ENCODE data around the gene CDKN2A. TPM values are rescaled to one million over a fixed set of nuclear protein-coding genes. Genes with fewer than 3 reads are reported as not detected.

The CDKN2A gene
- polyA plus RNA-seq, 1 donor (not counting 4 experiments of a cell fraction or from before 2014, with no cell fraction given) = 65.3 TPM

- TF ChIP-seq EZH2 (IDR thresholded peaks at IDR 0.05; ENCODE audit: low read length) (no peak), CTCF (optimal IDR thresholded peaks at IDR 0.05 in 1 of 3, IDR thresholded peaks at IDR 0.05 in 1 of 3, conservative IDR thresholded peaks at IDR 0.05 in 1 of 3; ENCODE audit: extremely low read depth in 1 of 3, insufficient read depth in 2 of 3, low read length in 3 of 3) (peak; percentile 76 to 90 (median 90))
- Histone ChIP-seq H3K9me1 (ENCODE audit: control insufficient read depth, extremely low read depth, insufficient read depth, low read length) (no peaks in the 10 kb centered on the region), H3K4me1 (ENCODE audit: control insufficient read depth, extremely low read depth, insufficient read depth, low read length) (peaks cover 13% of the 10 kb centered on the region), H3K9ac (ENCODE audit: control insufficient read depth, extremely low read depth, insufficient read depth, low read length) (peak within 1 kb of the TSS; percentile 93), H2AFZ (ENCODE audit: control insufficient read depth, low read length) (peak within 1 kb of the TSS; percentile 46), H4K20me1 (ENCODE audit: control insufficient read depth, extremely low read depth, insufficient read depth, low read length) (no peaks in the 10 kb centered on the region), H3K79me2 (ENCODE audit: control insufficient read depth, insufficient read depth, low read length) (peaks cover 24% of the 10 kb centered on the region), H3K27ac (ENCODE audit: control insufficient read depth, insufficient read depth, low read length) (peak within 1 kb of the TSS; percentile 88), H3K36me3 (ENCODE audit: control insufficient read depth in 2 of 2, extremely low read depth in 1 of 2, insufficient read depth in 2 of 2, low read length in 2 of 2) (peaks cover 0 to 2% of the 10 kb centered on the region in 2 experiments), H3K4me3 (ENCODE audit: control insufficient read depth in 2 of 3, extremely low read depth in 1 of 3, insufficient read depth in 2 of 3, low read depth in 1 of 3, low read length in 3 of 3) (peak within 1 kb of the TSS; percentile 63 to 84 (median 72)), H3K4me2 (ENCODE audit: control insufficient read depth, extremely low read depth, insufficient read depth, low read depth, low read length) (peak within 1 kb of the TSS; percentile 68), H3K9me3 (ENCODE audit: control insufficient read depth, low read depth, low read length) (no peaks in the 10 kb centered on the region), H3K27me3 (ENCODE audit: control insufficient read depth, extremely low read depth, insufficient read depth, low read length) (no peaks in the 10 kb centered on the region)
- dilution Hi-C loops (cut with MboI; ENCODE audit: extremely low pct_ligation_motif_present, low sequenced_read_pairs) = no loop called here
- DNase-seq (ENCODE audit: low read depth, low spot score) = peak; percentile 45
- FAIRE-seq = peak; percentile 92
Measured at GRCh38 chr9:22008717-22009505, 14.7 kb upstream of the CDKN2A start, which contains the start of gene CDKN2B. TSS of gene CDKN2B (minus strand) at chr9:22009305. CDS start at chr9:22008953, 352 bp downstream.

- Histone ChIP-seq H3K36me3 (ENCODE audit: control insufficient read depth in 2 of 2, extremely low read depth in 1 of 2, insufficient read depth in 2 of 2, low read length in 2 of 2) (peaks cover 0 to 2% of the 10 kb centered on the region in 2 experiments), H3K9ac (ENCODE audit: control insufficient read depth, extremely low read depth, insufficient read depth, low read length) (peak overlapping the region; percentile 93), H3K27me3 (ENCODE audit: control insufficient read depth, extremely low read depth, insufficient read depth, low read length) (no peaks in the 10 kb centered on the region), H4K20me1 (ENCODE audit: control insufficient read depth, extremely low read depth, insufficient read depth, low read length) (no peaks in the 10 kb centered on the region), H2AFZ (ENCODE audit: control insufficient read depth, low read length) (no peak overlapping the region), H3K9me3 (ENCODE audit: control insufficient read depth, low read depth, low read length) (no peaks in the 10 kb centered on the region), H3K79me2 (ENCODE audit: control insufficient read depth, insufficient read depth, low read length) (peaks cover 24% of the 10 kb centered on the region), H3K27ac (ENCODE audit: control insufficient read depth, insufficient read depth, low read length) (peak overlapping the region; percentile 88), H3K4me3 (ENCODE audit: control insufficient read depth in 2 of 3, extremely low read depth in 1 of 3, insufficient read depth in 2 of 3, low read depth in 1 of 3, low read length in 3 of 3) (peak overlapping the region; percentile 63 to 84 (median 72)), H3K4me2 (ENCODE audit: control insufficient read depth, extremely low read depth, insufficient read depth, low read depth, low read length) (peak overlapping the region; percentile 68), H3K9me1 (ENCODE audit: control insufficient read depth, extremely low read depth, insufficient read depth, low read length) (no peaks in the 10 kb centered on the region), H3K4me1 (ENCODE audit: control insufficient read depth, extremely low read depth, insufficient read depth, low read length) (peaks cover 13% of the 10 kb centered on the region)
- TF ChIP-seq CTCF (optimal IDR thresholded peaks at IDR 0.05 in 1 of 3, IDR thresholded peaks at IDR 0.05 in 1 of 3, conservative IDR thresholded peaks at IDR 0.05 in 1 of 3; ENCODE audit: extremely low read depth in 1 of 3, insufficient read depth in 2 of 3, low read length in 3 of 3) (no peak), EZH2 (IDR thresholded peaks at IDR 0.05; ENCODE audit: low read length) (no peak)
- dilution Hi-C loops (cut with MboI; ENCODE audit: extremely low pct_ligation_motif_present, low sequenced_read_pairs) = no loop called here
- DNase-seq (ENCODE audit: low read depth, low spot score) (no peak), FAIRE-seq (no peak)
Measured at GRCh38 chr9:22008384-22008716, 14.2 kb upstream of the CDKN2A start.
